Panc1 (cell line): ENCODE results near the gene SLC17A2. TPM values are rescaled to one million over a fixed set of nuclear protein-coding genes. Genes with fewer than 3 reads are reported as not detected.

Experiments used
- ATAC-seq: fragments of 200-7000 bp; cut with Tn5 transposase; 2 replicates; pipeline ENCODE4 v1.9.1; 2020; ENCODE audit warnings: mild to moderate bottlenecking, moderate library complexity
- BruUV-seq: library from RNA; stranded (reverse); fragments of 400-500 nt; replicated peaks from 2 replicates; lab custom pipeline; 2021; lab: Mats Ljungman, UMichigan
- CTCF ChIA-PET: fragments of 300-600 bp; sonication (Branson Sonifier 250); formaldehyde crosslinking; loops from one replicate; lab custom pipeline; 2022; ENCODE audit warnings: antibody characterized with exemption; lab: Charles Lee
- POLR2A ChIA-PET: fragments of 300-600 bp; sonication (Branson Sonifier 250); formaldehyde crosslinking; loops from one replicate; lab custom pipeline; 2022; ENCODE audit warnings: antibody characterized with exemption; lab: Charles Lee
- DNase-seq: peaks from one replicate; pipeline ENCODE4 v3.0.0-alpha.2; 2010; ENCODE audit warnings: low read depth, low spot score
- H3K27ac ChIP-seq: 2 replicates; pipeline ENCODE4 v1.5.1; 2011; ENCODE audit warnings: mild to moderate bottlenecking, low read length, inconsistent platforms
- H3K27me3 ChIP-seq: fragments of 200-500 bp; sonication (Bioruptor generic); 2 replicates; pipeline ENCODE4 v1.6.0; 2014; ENCODE audit warnings: low read length, inconsistent platforms; ENCODE audit not compliant: control insufficient read depth, insufficient read depth
- H3K36me3 ChIP-seq: fragments of 200-500 bp; sonication (Bioruptor generic); 2 replicates; pipeline ENCODE4 v1.5.1; 2014; ENCODE audit warnings: inconsistent platforms, mild to moderate bottlenecking, low read length, moderate library complexity; ENCODE audit not compliant: control insufficient read depth, insufficient read depth
- H3K4me1 ChIP-seq: 2 replicates; pipeline ENCODE4 v1.5.1; 2011; ENCODE audit warnings: inconsistent platforms, mild to moderate bottlenecking, low read length, moderate library complexity; ENCODE audit not compliant: control insufficient read depth, insufficient read depth
- H3K4me3 ChIP-seq, 2 experiments: 2 replicates each; pipeline ENCODE4 v1.5.1; 2011 to 2012; ENCODE audit warnings: low read depth in 2 of 2, low read length in 2 of 2, mild to moderate bottlenecking in 2 of 2, inconsistent platforms in 1 of 2, moderate library complexity in 1 of 2
- H3K9me3 ChIP-seq: fragments of 200-500 bp; sonication (Bioruptor generic); 2 replicates; pipeline ENCODE4 v1.5.1; 2014; ENCODE audit warnings: low read depth, mild to moderate bottlenecking, inconsistent platforms, low read length, moderate library complexity; ENCODE audit not compliant: control insufficient read depth, insufficient read depth
- POLR2AphosphoS5 ChIP-seq: IDR thresholded peaks from 2 replicates; pipeline ENCODE4 v1.6.1; 2012; ENCODE audit warnings: mild to moderate bottlenecking, low read depth, low read length, moderate library complexity
- SIN3A ChIP-seq: IDR thresholded peaks from 2 replicates; pipeline ENCODE4 v1.6.1; 2012; ENCODE audit warnings: low read depth, mild to moderate bottlenecking, low read length, moderate library complexity, borderline replicate concordance; ENCODE audit not compliant: insufficient read depth
- TCF7L2 ChIP-seq: IDR thresholded peaks from 2 replicates; pipeline ENCODE4 v1.6.1; 2011; ENCODE audit warnings: mild to moderate bottlenecking, low read depth, low read length, inconsistent platforms
- in situ Hi-C: cut with HindIII; loops from 2 replicates; pipeline ENCODE4 v1.10.0; 2016; ENCODE audit warnings: low sequenced_read_pairs, low pct_unique_long_range_greater_than_20kb
- intact Hi-C: fragments of 100-400 bp; cut with micrococcal nuclease; formaldehyde crosslinking; loops from one replicate; pipeline ENCODE4 v1.10.0; 2022; ENCODE audit not compliant: unreplicated experiment
- total RNA-seq: library from RNA; stranded (reverse); gene quantifications from one replicate; pipeline ENCODE4 v1.2.1, GENCODE V29; 2021; ENCODE audit not compliant: unreplicated experiment
- TF ChIP-seq, protein P1 (sequence below): fragments of 450-650 bp; IDR thresholded peaks from 2 replicates; pipeline ENCODE4 v1.5.1; 2017; ENCODE audit warnings: mild to moderate bottlenecking
- TF ChIP-seq, protein P2 (sequence below), 2 experiments: IDR thresholded peaks; 2 replicates each; pipeline ENCODE4 v1.6.1; 2011 to 2012; ENCODE audit warnings: low read depth in 2 of 2, control low read depth in 1 of 2, low read length in 1 of 2, mild to moderate bottlenecking in 1 of 2, moderate library complexity in 1 of 2; ENCODE audit not compliant: insufficient read depth in 1 of 2

SLC17A2 gene
- total RNA-seq, 1 experiment from 2014 or later, result not detected

DNA sequence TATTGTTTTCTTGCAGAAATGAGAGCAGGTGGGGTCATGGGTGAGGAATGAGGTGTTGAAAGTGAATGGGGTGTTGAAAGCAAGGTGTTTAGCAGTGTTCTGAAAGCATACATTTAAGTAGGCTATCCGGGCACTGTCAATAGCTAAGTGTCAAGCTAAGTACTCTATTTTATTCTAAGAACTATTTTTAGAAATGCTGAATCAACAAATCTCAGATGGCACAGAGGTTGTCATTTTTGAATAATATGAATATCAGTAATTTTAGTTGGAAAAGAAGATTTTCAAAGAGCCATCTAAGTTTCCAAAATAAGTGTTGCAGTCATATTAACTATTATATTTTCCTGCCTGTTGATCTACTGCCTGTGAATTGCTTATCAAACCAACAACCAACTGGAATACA is 34.7 kb downstream of the SLC17A2 start:
- TF ChIP-seq, protein P1, sequence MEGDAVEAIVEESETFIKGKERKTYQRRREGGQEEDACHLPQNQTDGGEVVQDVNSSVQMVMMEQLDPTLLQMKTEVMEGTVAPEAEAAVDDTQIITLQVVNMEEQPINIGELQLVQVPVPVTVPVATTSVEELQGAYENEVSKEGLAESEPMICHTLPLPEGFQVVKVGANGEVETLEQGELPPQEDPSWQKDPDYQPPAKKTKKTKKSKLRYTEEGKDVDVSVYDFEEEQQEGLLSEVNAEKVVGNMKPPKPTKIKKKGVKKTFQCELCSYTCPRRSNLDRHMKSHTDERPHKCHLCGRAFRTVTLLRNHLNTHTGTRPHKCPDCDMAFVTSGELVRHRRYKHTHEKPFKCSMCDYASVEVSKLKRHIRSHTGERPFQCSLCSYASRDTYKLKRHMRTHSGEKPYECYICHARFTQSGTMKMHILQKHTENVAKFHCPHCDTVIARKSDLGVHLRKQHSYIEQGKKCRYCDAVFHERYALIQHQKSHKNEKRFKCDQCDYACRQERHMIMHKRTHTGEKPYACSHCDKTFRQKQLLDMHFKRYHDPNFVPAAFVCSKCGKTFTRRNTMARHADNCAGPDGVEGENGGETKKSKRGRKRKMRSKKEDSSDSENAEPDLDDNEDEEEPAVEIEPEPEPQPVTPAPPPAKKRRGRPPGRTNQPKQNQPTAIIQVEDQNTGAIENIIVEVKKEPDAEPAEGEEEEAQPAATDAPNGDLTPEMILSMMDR, result no peak
- no peak for TF ChIP-seq SIN3A
- no peak for TF ChIP-seq TCF7L2
- no peak for TF ChIP-seq POLR2AphosphoS5
- TF ChIP-seq, protein P2, sequence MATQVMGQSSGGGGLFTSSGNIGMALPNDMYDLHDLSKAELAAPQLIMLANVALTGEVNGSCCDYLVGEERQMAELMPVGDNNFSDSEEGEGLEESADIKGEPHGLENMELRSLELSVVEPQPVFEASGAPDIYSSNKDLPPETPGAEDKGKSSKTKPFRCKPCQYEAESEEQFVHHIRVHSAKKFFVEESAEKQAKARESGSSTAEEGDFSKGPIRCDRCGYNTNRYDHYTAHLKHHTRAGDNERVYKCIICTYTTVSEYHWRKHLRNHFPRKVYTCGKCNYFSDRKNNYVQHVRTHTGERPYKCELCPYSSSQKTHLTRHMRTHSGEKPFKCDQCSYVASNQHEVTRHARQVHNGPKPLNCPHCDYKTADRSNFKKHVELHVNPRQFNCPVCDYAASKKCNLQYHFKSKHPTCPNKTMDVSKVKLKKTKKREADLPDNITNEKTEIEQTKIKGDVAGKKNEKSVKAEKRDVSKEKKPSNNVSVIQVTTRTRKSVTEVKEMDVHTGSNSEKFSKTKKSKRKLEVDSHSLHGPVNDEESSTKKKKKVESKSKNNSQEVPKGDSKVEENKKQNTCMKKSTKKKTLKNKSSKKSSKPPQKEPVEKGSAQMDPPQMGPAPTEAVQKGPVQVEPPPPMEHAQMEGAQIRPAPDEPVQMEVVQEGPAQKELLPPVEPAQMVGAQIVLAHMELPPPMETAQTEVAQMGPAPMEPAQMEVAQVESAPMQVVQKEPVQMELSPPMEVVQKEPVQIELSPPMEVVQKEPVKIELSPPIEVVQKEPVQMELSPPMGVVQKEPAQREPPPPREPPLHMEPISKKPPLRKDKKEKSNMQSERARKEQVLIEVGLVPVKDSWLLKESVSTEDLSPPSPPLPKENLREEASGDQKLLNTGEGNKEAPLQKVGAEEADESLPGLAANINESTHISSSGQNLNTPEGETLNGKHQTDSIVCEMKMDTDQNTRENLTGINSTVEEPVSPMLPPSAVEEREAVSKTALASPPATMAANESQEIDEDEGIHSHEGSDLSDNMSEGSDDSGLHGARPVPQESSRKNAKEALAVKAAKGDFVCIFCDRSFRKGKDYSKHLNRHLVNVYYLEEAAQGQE (IDR thresholded peaks at IDR 0.05; ENCODE audit: insufficient read depth in 1 of 2, low read depth in 2 of 2, low read length in 1 of 2), result no peak
- Histone ChIP-seq H3K27me3 (no peaks in the 10 kb centered on the region), H3K4me3 (no peak overlapping the region), H3K4me1 (no peaks in the 10 kb centered on the region), H3K36me3 (no peaks in the 10 kb centered on the region), H3K27ac (no peak overlapping the region), H3K9me3 (no peaks in the 10 kb centered on the region)
- no peak for DNase-seq
- no peak for ATAC-seq
- in situ Hi-C loops, result no loop called here
- ChIA-PET CTCF (no interaction called here), POLR2A (no interaction called here)
- intact Hi-C loops, result loop anchor here (10.0 kb wide), 1 partner anchor 621 kb away; the partner anchor contains the start of gene CARMIL1
- BruUV-seq, result no TSS peak

DNA sequence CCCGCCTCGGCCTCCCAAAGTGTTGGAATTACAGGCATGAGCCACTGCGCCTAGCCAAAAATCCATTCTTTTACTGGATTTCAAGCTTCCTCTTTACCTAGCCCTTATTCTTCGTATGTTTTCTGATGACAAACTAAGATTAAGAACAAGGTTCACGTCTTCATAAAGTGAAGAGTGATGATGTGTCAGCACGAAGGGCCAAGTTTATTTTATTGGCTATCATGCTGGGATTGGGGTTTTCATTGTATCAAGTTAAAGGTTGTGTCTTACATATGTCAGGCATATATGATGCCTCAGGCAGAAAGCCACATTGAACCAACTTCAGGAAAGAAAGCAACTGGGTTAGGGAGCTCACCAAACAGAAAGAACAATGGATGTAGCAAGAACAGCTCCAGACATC is 36.7 kb downstream of the SLC17A2 start:
- Histone ChIP-seq H3K27ac (no peak overlapping the region), H3K36me3 (no peaks in the 10 kb centered on the region), H3K27me3 (peaks cover 3% of the 10 kb centered on the region; the same call in 1 of the 2 replicates), H3K4me3 (no peak overlapping the region), H3K4me1 (no peaks in the 10 kb centered on the region), H3K9me3 (no peaks in the 10 kb centered on the region)
- BruUV-seq, result no TSS peak
- no peak for ATAC-seq
- DNase-seq, result no peak
- TF ChIP-seq, protein P1, result no peak
- TF ChIP-seq, protein P2 (IDR thresholded peaks at IDR 0.05; ENCODE audit: insufficient read depth in 1 of 2, low read depth in 2 of 2, low read length in 1 of 2), result no peak
- TF ChIP-seq POLR2AphosphoS5, result no peak
- TF ChIP-seq TCF7L2, result no peak
- no peak for TF ChIP-seq SIN3A
- ChIA-PET CTCF (no interaction called here), POLR2A (no interaction called here)
- in situ Hi-C loops, result no loop called here
- intact Hi-C loops, result loop anchor here (5.0 to 10.0 kb wide), 2 partner anchors 291 to 619 kb away; partner anchors contain the start of gene CARMIL1
